GM18870 (cell line): ENCODE results near the gene PIEZO1.

Source experiments
- ATAC-seq: cut with Tn5 transposase; IDR thresholded peaks from one replicate; pipeline ENCODE4 v1.9.1; 2021; ENCODE audit warnings: moderate library complexity; ENCODE audit not compliant: unreplicated experiment

Gene PIEZO1

GRCh38 chr16:88737298-88738150, 47.5 kb downstream of the PIEZO1 start:
- ATAC-seq = no peak

- ATAC-seq = no peak
Measured at GRCh38 chr16:88736496-88736895, 48.5 kb downstream of the PIEZO1 start.

GRCh38 chr16:88736088-88736487, 48.9 kb downstream of the PIEZO1 start:
- ATAC-seq = no peak

GRCh38 chr16:88735616-88736015, 49.4 kb downstream of the PIEZO1 start:
- ATAC-seq = no peak

DNA sequence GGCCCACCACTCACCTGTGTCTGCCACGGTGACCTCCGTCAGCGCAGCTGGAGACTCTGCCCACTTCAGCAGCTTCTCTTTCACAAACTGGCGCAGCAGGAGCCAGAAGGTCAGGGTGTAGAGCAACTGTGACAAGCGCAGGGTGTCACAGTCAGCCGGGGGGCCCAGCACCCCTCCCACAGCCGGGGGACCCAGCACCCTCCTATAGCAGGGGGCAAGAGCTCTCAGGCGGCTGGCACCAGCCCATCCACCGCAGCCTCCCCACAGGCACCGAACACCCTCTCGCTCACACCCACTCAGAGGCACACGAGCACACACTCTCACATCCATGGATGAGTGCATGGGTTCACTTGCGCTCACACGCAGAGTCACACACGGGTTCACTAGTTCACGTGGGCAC, 49.9 kb downstream of the PIEZO1 start:
- no peak for ATAC-seq

GRCh38 chr16:88734361-88734728, 50.7 kb downstream of the PIEZO1 start:
- no peak for ATAC-seq

DNA sequence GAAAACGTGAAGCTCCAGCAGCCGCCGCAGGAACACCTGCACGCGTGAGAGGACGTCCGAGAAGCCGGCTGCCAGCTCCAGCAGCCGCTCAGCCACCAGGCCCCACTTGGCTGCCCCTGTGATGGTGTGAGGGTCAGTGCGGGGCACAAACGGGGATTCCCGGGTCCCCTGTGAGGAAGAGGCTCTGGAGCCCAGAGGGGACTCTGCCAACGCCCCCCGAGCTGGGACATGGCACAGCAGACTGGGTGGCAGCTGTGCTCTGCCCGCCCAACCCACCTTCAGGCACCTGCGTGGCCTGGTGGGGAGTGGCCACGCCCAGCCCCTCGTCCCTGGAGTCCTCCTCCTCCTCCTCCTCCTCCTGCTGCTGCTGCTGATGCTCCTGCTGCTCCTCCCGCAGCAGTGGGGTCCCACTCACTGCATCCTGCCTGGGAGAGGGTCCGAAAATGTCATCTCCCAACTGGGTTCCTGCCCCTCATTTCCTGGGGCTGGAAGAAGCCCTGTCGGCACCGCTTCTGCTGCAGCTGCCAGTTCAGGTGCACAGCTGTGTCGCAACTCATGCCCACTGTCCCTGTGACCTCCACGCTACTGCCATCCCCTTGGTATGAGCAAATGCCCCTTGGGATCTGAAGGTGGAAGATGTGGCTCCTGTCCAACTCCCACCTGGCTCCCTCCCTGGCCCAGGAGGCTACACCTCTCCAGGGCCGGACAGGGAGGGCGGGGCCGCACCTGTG, 51.2 kb downstream of the PIEZO1 start:
- no peak for ATAC-seq

DNA sequence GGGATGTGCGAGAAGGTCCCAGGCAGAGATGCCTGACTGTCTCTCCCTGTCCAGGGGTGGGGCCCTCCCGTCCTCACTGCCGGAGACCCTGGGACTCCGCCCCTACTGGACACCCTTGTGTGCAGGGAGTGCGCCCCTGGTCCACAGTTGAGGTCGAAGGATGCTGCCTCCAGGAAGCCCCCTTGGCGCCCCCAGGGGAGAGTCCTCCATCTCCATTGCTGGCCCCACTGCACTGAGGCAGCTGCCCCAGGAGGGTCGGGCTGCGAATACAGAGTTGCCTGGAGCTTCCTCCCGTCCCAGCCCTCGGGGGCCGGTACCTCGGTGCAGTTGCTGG, 52.1 kb downstream of the PIEZO1 start:
- ATAC-seq = no peak

- no peak for ATAC-seq
Measured at GRCh38 chr16:88732172-88732960, 52.7 kb downstream of the PIEZO1 start.

DNA sequence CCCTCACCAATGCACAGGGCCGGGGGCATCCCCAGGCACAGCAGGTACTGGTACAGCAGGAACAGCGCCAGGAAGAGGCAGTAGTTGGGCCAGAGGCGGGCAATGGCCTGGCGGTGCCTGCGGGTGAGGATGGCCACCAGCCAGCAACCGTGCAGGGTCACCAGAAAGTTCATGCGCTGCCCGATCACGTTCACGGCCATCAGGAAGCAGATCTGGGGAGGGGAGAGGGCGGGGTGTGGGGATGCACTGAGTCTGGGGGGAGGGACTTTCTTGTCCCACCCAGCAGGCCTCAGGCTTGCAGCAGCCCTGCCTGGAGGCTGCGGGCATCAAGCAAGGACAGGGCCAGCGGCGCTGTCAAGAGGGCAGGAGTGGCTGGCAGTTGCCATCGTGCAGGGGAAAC, 53.3 kb downstream of the PIEZO1 start:
- ATAC-seq = no peak

GRCh38 chr16:88730632-88731607, 54.1 kb downstream of the PIEZO1 start:
- ATAC-seq = no peak

DNA sequence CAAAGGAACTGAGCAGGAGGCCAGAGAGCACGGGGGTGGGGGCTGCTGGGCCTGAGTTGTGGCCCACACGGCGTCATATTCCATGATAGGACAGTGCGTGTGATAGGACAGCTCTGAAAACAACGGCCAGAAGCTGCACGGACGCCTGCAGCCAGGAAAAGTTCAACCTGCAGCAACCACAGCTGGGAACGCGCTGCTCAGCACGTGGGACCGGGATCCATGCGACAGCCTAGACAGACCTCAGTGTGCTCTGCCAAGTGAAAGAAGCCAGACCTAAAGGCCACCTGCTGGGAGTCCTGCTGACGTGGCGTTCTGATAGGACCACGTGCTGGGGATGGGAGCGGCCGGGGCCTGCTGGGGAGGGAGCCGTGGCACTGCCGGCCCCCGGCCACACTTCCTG, 57.1 kb downstream of the PIEZO1 start:
- no peak for ATAC-seq

GRCh38 chr16:88726981-88727380, 58.0 kb downstream of the PIEZO1 start:
- ATAC-seq = no peak

GRCh38 chr16:88726408-88726749, 58.6 kb downstream of the PIEZO1 start:
- no peak for ATAC-seq

GRCh38 chr16:88725609-88726407, 59.2 kb downstream of the PIEZO1 start:
- ATAC-seq = no peak

DNA sequence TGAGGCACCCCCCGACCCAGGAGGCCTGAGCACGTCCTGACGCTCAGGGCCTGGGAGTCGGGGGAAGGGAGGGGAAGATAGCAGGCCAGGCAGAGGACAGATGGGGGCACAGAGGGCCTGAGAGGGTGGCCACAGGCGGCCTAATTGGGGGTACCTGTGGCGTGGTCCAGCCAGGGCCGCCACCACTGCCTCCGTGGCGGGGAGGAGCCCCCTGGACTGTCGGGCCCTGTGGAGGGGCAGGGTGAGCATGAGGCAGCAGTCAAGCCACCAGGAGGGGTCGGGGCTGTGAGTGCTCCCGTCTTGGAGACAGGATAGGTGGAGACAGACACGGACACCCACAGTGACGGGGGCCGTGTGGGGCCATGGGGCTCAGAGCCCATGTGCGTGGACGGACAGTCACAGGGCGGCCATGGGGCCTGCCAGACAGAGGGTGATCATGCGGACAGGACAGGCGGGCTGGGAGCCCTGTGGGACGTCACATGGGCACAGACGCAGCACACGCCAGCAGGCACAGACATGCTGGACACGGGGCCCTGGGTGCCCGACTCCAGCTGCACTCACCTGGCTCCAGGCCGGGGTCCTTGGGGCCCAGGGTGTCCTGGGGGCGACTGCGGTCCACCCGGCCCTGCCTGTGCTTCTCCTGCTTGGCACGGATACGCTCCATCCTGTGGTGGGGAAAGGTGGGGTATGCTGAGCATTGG, 60.0 kb downstream of the PIEZO1 start:
- no peak for ATAC-seq

GRCh38 chr16:88723911-88724310, 61.1 kb downstream of the PIEZO1 start:
- no peak for ATAC-seq

GRCh38 chr16:88723507-88723887, 61.5 kb downstream of the PIEZO1 start:
- ATAC-seq = no peak

GRCh38 chr16:88722784-88723506, 62.1 kb downstream of the PIEZO1 start:
- no peak for ATAC-seq
